C1 segment of cervical spinal cord (tissue), 14 donors: ENCODE results near the gene CNOT3.
"Not testable (repeated sequence)": the region's sequence is repeated elsewhere in the genome, so short reads cannot be mapped to it uniquely, and the experiment has no call there.

Experiments used
- DNase-seq, 14 donors: peaks; one replicate each; lab custom pipeline; 2025; lab: John Stamatoyannopoulos, UW

CNOT3 gene

DNA sequence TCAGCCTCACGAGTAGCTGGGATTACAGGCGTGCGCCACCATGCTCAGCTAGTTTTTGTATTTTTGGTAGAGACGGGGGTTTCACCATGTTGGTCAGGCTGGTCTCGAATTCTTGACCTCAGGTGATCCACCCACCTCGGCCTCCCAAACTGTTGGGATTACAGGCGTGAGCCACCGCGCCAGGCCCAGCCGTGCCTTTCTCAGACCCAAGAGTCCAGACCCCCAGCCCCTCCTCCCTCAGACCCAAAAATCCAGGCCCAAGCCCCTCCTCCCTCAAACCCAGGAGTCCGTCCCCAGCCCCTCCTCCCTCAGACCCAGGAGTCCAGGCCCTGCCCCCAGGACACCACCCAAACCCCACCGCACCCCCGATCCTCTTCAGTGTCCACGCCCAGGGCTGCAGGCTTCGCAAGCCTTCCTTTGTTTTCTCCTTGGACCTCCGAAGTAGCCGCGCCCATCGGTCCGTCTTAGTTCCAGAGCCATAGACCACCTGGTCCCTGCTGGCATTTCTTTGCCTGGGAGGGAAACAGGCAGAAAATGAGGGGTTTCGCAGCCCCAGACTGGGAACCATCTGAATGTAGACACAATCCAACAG lies 31.7 kb downstream of the CNOT3 start:
- DNase-seq = no peak

DNA sequence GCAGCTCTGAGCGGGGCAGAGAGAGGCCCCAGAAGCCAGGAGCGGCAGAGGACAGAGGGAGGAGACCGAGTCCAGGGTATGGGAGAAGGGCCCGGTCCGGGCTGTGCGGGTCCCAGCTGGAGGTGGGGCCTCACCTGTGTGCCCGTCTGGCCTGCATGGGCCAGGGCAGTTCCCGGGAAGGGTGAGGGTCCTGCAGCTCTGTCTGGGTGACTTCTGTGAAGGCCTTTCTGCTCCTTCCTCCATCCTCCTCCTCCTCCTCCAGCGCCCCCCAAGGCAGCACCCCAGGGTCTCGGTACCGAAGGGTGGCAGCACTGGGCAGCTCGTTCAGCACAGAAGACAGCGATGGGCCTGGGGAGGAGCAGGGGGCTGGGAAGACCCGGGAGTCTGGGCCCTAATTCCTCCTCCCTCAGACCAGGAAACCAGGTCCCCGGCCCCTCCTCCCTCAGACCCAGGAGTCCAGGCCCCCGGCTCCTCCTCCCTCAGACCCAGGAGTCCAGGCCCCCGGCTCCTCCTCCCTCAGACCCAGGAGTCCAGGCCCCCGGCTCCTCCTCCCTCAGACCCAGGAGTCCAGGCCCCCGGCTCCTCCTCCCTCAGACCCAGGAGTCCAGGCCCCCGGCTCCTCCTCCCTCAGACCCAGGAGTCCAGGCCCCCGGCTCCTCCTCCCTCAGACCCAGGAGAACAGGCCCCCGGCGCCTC lies 34.3 kb downstream of the CNOT3 start:
- DNase-seq = not testable (repeated sequence)

DNA sequence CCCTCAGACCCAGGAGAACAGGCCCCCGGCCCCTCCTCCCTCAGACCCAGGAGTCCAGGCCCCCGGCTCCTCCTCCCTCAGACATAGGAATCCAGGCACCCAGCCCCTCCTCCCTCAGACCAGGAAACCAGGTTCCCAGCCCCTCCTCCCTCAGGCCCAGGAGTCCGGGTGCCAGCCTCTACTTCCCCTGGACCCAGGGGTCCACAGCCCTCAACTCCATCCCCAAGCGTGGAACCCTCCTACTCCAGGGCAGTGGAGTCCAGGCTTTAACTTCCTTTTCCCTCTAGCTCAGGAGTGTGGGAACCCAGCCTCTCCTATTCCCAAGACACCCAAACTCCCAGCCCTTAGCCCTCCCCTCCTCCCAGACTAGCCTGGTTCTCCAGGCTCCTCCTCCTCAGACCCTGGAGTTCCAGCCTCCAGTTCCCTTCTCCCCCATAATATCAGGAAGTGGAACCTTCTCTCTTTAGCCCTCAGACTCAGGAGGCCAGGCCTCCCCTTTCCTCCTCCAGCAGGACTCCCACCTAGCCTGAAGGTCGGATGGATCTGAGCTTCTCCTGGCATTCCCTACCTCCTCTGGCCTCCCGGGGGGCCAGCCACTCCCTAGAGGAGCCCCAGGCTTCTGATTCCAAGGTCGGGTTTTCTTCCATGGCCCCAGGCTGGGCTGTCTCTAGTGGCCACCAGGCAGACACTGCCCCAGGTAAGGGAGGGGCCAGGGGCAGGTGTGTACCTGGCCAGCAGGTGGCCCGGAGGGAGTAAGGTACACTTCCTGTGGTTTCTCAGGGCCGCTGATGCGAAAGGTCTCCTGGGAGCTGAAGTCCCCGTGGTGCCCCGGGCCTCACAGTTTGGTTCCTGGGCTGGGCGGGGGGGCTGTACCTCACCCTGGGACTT lies 35.2 kb downstream of the CNOT3 start, which contains the start of gene TMC4:
Gene TMC4 (minus strand): TSS at position 690 of the 888 bp plus-strand sequence. CDS start 43 bp downstream, at position 647.
- DNase-seq = no peak

DNA sequence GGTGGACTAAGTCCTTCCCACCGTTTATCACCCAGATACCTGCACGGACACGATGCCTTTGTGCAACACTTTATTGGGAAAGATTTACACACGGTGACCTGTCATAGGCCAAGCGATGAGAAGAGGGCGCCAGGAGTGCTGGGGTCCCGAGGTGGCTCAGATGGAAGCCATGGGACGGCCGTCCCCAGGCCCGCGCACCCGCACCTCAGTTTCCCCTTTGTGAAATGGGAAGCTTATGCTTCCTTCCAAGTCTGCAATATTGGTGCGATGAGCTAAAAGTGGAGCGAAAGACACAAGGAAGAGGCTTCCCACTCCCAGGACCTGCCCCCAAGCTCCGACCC lies 35.8 kb downstream of the CNOT3 start:
- no peak for DNase-seq

DNA sequence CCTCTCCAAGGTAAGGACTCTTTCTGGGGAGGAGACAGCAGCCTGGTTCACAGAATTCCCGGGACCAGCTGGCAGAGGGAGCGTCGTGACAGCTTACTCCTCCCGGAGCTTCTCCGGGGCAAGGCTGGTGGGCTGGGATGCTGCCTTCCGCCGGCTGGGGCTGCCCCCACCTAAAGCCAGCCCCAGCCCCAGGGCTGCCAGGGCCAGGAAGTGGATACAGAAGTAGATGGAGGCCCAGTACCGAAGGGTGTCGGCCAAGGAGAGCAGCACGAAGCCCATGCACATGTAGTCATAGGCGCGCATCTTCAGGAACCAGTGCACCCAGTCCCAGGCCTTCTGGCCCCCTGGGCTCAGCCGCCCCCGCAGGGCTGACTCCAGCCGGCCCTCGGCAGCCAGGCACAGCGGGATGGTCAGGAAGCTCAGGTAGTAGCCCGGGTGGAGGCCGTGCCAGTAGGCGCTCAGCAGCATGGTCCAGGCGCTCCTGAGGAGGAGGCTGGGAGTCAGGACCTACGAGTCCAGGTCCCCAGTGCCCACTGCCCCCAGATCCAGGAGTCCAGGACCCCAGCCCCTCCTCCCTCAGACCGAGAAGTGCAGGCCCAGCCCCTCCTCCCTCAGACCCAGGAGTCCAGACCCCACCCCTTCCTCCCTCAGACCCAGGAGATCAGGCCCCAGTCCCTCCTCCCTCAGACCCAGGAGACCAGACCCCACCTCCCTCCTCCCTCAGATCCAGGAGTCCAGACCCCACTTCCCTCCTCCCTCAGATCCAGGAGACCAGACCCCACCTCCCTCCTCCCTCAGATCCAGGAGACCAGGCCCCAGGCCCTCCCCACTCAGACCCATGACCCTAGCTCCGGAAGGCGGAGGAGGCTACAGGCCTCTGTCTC lies 36.6 kb downstream of the CNOT3 start:
- DNase-seq = no peak

DNA sequence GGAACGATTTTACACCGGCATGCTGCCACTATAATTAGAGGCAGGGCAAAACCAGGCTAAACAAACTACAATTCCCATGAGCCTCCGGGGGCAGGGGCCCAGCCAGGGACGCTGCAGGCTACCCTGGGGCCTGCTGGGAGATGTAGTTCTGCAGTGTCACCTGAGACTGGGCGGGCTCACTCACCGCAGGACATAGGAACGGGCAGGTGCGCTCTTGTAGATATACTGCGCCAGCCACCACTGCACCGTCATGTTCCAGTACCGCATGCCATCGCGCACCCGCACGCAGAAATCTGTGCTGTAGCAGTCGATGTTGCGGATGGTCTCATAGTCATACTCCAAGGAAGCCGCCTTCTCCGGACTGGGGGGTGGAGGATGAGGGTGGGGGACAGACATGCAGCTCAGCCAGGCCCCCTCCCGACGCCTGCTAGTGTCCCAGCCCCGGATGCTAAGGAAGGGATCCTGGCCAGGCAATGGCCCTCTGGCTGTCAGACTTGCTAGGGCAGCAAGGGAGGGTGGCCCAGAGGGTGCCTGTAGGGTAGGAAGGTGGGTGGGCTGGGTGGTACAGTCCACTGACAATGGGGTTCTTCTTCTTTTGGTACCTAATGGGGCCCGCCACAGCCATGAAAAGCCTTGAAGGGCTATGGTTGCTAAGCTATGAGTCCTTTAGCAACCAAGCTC lies 41.2 kb downstream of the CNOT3 start:
- DNase-seq = peak in 4 of 14 donors; percentile 6 to 40 (median 27)

DNA sequence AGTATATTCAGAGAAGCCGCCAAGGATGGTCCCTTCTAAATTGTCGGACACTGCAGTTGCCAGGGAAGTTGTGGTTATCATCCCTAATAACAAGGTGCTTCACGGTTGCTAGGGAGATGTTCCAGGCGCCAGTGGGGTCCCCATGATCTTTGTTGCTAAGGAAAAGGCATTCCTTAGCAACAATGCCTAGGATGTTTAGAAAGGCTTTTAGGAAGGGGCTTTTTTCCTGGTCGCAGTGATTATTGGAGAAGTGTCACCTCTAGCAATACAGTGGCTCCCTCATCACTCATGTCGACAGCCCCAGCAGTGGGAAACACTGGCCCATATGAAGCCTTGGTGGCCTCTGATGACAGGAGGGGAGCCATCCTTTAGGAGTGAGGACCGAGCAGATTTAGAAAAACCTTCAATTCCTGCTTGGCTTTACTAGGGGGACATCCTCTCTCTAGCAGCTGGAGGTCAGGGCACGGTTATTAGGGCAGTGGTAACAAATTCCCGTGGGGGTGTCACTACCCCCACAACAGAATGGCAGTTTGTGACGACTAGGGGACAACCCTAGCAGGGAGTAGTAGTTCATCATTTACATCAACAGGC lies 41.8 kb downstream of the CNOT3 start:
- no peak for DNase-seq

DNA sequence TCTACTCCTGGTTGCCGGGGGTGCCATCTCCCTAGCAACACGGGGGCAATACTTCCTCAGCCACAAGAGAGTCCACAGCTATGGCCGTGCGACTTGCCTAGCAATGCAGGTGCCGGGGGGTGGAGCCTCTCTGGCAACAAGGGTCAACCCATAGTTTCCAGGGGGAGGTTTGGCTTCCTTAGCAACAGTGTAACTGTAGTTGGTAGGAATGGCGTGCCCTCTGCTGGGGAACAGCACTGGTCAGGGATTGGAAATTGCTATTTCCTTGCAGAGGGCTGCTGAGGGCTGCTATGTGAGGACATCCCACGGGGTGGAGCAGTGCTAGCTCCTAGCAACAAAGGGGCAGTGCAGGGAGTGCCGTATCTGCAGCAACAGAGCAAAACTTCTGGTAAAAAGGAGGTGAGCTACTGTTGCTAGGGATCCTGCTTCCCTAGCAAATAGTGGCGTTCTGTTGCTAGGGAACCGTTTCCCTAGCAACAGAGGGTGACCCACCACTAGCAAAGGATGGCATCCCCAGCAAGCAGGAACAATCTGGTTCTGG lies 42.4 kb downstream of the CNOT3 start:
- peak in 4 of 14 donors; percentile 9 to 36 (median 30) for DNase-seq

DNA sequence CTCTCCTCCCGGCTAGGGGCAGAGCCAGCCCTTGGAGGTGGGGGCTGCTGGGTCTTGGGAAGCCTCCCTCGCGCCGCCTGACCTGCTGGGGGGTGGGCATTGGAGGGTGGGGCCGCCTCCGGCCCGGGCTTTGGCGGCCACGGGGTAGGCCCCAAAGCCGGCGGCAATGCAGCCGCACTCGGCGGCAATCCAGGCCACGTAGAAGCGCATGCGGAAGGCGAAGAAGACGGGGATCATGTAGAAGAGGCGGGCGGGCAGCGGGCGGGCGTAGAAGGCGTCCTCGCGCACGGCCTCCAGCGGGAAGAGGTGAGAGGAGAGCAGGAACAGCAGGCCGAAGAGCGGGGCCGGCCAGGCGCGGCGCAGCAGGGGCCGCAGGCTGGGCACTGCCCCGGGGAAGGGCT lies 43.1 kb downstream of the CNOT3 start:
- no peak for DNase-seq

DNA sequence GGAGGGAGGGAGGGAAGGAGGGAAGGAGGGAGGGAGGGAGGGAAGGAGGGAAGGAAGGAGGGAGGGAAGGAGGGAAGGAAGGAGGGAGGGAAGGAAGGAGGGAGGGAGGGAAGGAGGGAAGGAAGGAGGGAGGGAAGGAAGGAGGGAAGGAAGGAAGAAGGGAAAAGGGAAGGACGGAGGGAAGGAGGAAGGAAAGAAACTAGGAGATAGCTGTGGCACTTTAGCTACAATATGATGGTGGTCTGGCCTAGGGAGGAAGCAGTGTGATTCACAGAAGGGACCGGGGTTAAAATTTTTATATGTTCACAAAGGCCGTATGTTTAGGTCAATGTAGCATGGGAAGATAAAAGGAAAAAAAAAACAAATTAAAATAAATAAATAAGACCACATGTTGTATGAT lies 44.3 kb downstream of the CNOT3 start:
- not testable (repeated sequence) for DNase-seq

DNA sequence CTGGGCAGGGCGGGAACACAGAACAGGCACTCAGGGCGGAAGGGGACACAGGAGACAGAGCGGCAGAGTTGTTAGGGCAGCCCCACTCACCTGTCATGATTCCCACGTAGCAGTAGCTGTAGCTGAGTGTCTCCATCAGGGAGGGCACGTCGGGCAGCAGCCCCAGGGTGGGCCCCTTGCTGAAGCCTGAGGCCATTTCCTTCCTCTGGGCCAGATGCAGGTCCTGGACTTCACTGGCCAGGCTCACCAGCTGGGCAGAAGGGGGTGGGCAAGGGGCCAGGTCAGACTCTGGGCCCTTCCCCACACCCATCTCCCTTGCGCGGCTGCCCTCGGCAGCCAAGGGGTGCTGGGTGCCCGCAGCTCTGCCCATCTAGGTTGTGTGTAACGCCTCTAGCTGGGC lies 45.9 kb downstream of the CNOT3 start:
- DNase-seq = no peak

DNA sequence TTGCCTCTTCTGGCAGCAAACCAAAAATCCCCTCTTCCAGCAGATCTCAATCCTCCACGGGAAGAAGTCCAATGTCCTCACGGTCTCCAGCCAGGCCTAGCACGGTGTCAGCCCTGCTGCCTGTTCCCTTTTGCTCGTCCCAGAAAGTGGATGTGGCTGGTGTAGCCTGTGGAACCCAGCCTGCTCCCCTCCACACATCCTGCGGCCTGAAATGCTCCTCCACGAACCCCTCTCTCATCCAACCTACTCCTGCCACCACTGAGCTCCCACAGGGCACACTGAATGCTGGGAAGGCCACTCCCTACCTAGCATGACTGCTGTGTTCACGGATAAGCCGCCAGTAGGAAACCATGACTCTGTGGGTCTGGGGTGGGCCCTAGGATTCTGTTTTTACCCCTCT lies 48.8 kb downstream of the CNOT3 start:
- no peak for DNase-seq

DNA sequence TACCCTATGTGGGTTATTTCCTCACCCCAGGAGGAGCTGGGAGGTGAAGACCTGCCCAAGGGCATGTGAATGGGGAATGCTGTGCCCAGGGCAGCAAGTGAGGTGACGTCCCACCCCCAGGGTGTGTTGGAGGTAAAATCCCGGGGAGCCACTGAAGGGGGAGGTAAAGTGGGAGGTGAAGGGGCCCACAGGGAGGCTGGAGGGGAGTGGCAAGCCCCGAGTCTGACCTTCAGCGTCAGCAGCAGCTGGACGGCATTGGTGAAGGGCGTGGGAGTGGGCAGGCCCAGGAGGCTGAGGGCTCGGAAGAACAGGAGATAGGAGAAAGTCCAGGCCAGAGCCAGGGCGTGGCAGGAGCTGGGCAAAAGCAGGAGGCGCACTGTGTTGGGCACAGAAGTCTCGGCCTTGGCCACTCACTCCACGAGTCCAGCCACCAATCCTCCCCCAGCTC lies 49.4 kb downstream of the CNOT3 start:
- DNase-seq = no peak

DNA sequence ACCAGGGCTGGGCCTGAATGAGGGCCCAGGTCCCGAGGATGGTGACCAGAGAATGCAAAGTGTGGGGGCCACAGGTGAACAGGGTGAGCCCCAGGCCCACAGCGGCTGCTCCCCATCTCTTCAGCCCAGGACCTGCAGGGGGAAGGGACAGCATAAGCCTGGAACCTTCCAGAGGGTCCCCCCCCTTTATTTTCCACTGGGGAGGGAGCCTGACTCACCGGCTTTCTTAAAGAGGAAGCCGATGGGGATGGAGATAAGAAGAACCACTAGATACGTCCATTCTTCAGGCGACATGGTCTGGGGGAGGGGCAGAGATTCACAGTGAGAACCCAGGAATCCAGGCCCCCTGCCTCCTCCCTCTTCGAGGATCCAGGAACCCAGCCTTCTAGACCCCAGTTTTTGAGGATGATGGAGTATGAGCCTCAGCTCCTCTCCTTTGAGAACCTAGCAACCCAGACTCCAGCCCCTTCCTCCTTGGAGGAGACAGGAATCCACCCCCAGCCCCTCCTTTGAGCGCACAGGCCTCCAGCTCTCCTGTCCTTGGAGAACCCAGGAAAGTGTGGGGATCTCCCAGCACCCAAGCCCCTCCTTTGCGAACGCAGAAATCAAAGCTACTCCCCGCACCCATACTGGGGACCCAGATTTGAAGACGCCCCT lies 50.8 kb downstream of the CNOT3 start:
- peak in 8 of 14 donors; percentile 10 to 45 (median 24) for DNase-seq

DNA sequence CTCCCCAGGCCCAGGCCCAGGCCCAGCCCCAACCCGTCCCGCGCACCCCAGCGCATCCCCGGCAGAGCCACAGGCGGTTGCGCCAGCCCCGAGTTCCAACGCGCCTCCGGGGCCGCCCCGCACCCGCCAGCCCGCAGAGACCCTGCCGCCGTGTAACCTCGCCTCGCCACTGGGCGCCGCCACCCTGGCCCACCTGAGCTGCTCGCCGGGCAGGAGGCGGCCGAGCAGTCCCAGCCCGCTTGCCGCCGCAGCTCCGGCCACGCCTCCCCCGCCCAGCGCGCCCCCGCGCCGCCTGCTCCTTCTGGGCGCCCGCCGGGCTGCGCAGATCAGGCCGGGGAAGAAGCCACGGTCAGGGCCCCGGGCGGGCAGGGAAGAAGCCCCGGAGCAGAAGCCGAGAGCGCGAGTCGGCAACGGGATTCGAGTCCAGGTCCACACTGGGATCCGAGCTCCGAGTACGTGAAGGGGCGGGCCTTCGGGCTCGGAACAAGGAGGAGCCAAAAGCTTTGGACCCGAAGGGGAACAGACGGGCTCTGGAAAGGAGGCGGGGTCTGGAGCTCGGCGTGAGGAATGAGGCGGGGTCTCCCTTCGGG lies 51.7 kb downstream of the CNOT3 start, which contains the start of gene MBOAT7:
Gene MBOAT7 (minus strand): TSS at position 436 of the 590 bp plus-strand sequence. CDS start 1,072 bp downstream, outside the sequence.
- DNase-seq = no peak

DNA sequence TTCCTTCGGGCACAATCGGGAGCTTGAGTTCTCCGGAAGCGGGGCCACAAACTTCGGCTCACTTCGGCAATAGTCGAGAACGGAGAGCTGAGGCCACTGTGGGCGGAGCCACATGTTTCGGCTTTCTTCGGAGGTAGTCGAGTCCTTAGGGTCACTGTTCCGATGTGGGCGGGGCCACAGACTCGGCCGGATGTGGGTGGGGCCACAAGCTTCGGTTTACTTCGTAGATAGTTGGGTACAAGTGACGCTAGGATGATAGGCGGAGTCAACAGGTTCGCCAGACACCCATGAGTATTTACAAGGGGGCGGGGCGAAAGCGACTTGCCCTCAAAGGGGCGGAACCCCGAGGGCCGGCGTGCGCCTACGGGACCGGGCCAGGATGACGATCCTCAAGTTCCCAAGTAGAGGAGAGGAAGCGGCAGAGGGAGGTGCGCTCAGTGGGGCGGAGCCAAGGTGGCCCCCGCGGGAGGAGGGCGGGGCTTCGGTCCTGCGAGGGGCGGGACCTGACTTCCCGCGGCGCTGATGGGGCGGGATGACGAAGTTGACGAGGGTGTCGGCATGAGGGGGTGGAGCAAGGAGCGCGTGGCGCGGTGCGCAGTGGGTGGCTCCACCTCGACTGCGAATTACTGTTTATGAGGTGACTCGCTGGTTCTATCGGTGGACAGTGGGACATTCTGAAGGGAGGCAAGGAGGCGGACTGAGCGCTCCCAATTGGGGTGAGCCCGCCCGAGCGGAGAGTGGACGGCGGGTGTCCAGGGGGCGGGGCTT lies 52.4 kb downstream of the CNOT3 start:
- peak; percentile 99 to 100 (median 100) for DNase-seq

DNA sequence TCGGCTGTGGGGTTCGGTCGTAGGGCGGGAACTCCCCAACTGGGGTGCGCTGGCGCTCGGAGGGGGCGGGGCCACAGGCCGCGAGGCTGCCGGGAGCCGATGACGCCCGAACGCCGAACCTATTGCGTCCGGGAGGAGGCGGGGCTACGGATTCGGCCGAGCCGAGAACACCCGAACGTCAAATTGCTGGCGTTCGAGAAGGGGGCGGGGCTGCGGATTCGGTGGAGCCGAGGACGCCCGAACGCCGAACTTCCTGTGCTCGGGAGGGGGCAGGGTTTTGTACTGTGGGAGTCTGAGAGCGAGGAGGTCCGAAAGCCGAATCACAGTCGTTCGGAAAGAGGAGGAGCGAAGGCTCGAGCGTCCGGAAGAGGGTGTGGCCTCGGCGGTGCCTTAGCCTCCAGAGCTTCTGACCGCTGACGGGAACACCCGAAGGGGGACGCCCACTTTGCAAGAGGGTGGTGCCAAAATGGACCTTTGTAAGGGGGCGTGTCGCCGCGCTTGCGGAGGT lies 53.0 kb downstream of the CNOT3 start:
- DNase-seq = peak; percentile 97 to 100 (median 99)
